Type B pancreatic cell (in vitro differentiated cells): ENCODE data around the gene ITGAL. TPM values are rescaled to one million over a fixed set of nuclear protein-coding genes. Genes with fewer than 3 reads are reported as not detected.

Experiments
- DNase-seq: peaks from one replicate; pipeline ENCODE4 v3.0.0; 2021; ENCODE audit warnings: mixed read lengths; ENCODE audit not compliant: unreplicated experiment; ENCODE audit errors: extremely low spot score
- H3K27ac Mint-ChIP-seq: 2 replicates; pipeline ENCODE4 v1.8.0; 2021; ENCODE audit warnings: mild to moderate bottlenecking, mixed read lengths
- H3K27me3 Mint-ChIP-seq: 2 replicates; pipeline ENCODE4 v1.8.0; 2021; ENCODE audit warnings: mixed read lengths
- H3K36me3 Mint-ChIP-seq: 2 replicates; pipeline ENCODE4 v1.8.0; 2021; ENCODE audit warnings: mixed read lengths
- H3K4me1 Mint-ChIP-seq: one replicate; pipeline ENCODE4 v1.8.0; 2021; ENCODE audit warnings: mixed read lengths; ENCODE audit not compliant: unreplicated experiment
- H3K4me3 Mint-ChIP-seq: 2 replicates; pipeline ENCODE4 v1.8.0; 2021; ENCODE audit warnings: mild to moderate bottlenecking, mixed read lengths
- H3K9me3 Mint-ChIP-seq: 2 replicates; pipeline ENCODE4 v1.8.0; 2021; ENCODE audit warnings: mixed read lengths
- total RNA-seq: library from RNA; stranded (reverse); gene quantifications from 2 replicates; pipeline ENCODE4 v1.2.1, GENCODE V29; 2021; ENCODE audit warnings: low replicate concordance
- TF ChIP-seq, protein P1 (sequence below): fragments of 200-600 bp; sonication (generic); conservative IDR thresholded peaks from 2 replicates; pipeline ENCODE4 v1.5.0; 2021; ENCODE audit warnings: antibody characterized with exemption, mild to moderate bottlenecking

The ITGAL gene
- total RNA-seq, 1 donor from 2014 or later = 0.48 TPM

DNA sequence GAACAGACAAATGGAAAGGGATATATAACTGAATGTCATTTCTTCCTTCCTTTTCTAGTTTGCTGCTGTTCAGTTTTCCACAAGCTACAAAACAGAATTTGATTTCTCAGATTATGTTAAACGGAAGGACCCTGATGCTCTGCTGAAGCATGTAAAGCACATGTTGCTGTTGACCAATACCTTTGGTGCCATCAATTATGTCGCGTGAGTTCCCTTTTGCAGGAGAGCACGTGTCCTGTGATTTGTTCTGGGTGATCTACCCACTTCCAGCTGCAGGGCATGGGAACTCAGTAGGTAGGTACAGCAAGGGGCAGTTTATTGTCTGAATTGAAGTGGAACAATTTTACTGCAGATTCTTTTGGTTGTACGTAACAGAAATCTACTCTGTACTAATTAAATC lies 8.8 kb downstream of the ITGAL start:
- Mint-ChIP-seq H3K4me1 (no peaks in the 10 kb centered on the region), H3K27ac (no peak overlapping the region), H3K27me3 (peaks cover 7% of the 10 kb centered on the region), H3K9me3 (no peaks in the 10 kb centered on the region), H3K4me3 (no peak overlapping the region), H3K36me3 (no peaks in the 10 kb centered on the region)
- TF ChIP-seq, protein P1, sequence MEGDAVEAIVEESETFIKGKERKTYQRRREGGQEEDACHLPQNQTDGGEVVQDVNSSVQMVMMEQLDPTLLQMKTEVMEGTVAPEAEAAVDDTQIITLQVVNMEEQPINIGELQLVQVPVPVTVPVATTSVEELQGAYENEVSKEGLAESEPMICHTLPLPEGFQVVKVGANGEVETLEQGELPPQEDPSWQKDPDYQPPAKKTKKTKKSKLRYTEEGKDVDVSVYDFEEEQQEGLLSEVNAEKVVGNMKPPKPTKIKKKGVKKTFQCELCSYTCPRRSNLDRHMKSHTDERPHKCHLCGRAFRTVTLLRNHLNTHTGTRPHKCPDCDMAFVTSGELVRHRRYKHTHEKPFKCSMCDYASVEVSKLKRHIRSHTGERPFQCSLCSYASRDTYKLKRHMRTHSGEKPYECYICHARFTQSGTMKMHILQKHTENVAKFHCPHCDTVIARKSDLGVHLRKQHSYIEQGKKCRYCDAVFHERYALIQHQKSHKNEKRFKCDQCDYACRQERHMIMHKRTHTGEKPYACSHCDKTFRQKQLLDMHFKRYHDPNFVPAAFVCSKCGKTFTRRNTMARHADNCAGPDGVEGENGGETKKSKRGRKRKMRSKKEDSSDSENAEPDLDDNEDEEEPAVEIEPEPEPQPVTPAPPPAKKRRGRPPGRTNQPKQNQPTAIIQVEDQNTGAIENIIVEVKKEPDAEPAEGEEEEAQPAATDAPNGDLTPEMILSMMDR = no peak
- no peak for DNase-seq

DNA sequence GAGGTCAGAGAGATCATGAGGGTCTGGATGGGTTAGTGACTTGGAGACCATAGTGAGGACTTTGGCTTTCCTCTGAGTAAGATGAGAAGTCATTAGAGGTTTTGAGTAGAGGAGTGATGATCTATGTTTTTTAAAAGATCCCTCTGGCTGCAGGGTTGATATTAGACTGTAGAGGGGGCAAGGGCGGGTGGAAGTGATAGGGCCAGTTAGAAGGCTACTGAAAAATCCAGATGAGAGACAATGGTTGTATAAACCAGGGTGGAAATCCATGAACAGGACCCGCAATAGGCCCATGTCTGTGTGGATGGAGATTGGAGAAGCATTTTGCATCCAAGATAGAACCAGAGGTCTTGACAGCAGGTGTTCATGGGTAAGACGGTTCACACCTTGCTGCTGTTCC lies 9.8 kb downstream of the ITGAL start:
- no peak overlapping the region for H3K4me3 Mint-ChIP-seq
- H3K36me3 Mint-ChIP-seq = no peaks in the 10 kb centered on the region
- DNase-seq = no peak
- no peaks in the 10 kb centered on the region for H3K9me3 Mint-ChIP-seq
- peaks cover 7% of the 10 kb centered on the region for H3K27me3 Mint-ChIP-seq
- TF ChIP-seq, protein P1 = peak; percentile 31
- no peak overlapping the region for H3K27ac Mint-ChIP-seq
- H3K4me1 Mint-ChIP-seq = no peaks in the 10 kb centered on the region

DNA sequence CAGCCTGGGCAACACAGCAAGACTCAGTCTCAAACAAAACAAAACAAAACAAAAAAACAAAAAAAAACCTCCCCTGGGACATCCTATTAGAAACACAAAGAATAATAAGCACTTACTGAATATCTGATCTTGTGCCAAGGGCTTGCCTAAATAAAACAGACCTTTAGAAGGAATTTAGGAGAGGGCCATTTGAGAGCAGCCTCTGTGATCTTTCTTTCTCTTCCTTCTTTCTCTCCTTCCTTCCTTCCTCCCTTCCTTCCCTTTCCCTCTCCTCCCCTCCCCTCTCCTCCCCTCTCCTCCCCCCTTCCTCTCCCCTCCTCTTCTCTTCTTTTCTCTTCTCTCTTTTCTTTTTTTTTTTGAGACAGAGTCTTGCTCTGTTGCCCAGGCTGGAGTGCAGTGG lies 12.3 kb downstream of the ITGAL start:
- H3K4me1 Mint-ChIP-seq = no peaks in the 10 kb centered on the region
- H3K27ac Mint-ChIP-seq = no peak overlapping the region
- DNase-seq = no peak
- peaks cover 4% of the 10 kb centered on the region for H3K27me3 Mint-ChIP-seq
- no peaks in the 10 kb centered on the region for H3K9me3 Mint-ChIP-seq
- TF ChIP-seq, protein P1 = no peak
- H3K36me3 Mint-ChIP-seq = no peaks in the 10 kb centered on the region
- H3K4me3 Mint-ChIP-seq = no peak overlapping the region

DNA sequence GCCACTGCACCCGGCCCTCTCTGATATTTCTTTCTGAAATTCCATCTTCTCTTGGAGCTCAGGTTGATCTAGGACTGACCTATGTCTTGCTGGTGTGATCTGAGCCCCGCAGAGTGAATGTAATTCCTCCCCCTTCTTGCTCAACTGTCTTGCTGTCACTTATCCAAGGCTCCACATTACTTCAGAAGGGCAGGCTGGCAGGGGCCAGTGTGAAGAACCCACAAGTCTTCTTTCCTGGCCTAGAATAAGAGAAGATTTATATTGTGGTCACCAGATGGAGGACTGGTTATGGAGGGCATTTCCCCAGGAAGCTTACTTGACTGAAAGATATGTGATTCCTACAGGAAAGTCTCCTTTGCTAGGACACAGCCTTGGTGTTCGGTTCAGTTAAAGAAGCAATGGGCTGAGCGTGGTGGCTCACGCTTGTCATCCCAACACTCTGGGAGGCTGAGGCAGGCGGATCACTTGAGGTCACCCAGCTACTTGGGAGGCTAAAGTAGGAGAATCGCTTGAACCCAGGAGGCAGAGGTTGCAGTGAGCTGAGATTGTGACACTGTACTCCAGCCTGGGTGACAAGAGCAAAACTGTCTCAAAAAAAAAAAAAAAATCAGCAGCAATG lies 13.4 kb downstream of the ITGAL start:
- TF ChIP-seq, protein P1 = no peak
- Mint-ChIP-seq H3K36me3 (no peaks in the 10 kb centered on the region), H3K4me1 (no peaks in the 10 kb centered on the region), H3K9me3 (no peaks in the 10 kb centered on the region), H3K27me3 (peaks cover 7% of the 10 kb centered on the region), H3K27ac (no peak overlapping the region), H3K4me3 (no peak overlapping the region)
- no peak for DNase-seq

DNA sequence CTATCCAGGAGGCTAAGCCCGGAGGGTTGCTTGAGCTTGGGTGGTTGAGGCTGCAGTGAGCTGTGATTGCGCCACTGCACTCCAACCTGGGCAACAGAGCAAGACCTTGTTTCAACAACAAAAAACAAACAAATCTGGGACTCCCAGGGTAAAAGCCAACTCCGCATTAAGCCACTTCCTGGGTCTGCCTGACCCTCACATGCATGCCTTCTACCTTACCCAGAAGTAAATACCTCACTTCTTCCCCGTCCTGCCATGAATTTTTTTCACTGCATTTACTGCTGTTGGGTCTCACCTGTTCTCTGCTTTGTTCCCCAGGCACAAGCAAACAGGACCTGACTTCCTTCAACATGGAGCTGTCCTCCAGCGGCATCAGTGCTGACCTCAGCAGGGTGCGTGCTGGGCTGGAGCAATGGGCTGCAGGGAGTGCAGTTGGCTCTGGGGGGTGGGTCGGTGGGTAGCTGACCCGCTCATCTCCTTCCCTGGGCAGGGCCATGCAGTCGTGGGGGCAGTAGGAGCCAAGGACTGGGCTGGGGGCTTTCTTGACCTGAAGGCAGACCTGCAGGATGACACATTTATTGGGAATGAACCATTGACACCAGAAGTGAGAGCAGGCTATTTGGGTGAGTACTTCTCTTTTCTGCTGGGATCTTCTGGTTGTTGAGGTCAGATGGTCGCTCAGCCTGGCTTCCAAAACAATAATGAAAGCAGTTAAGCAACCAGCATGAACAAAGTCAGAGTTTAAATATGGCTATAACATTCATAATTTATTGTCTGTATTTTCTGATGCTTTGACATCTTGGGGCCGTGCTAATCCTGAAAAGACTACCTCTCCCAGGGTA lies 16.4 kb downstream of the ITGAL start:
- TF ChIP-seq, protein P1 = no peak
- no peak for DNase-seq
- Mint-ChIP-seq H3K27me3 (peaks cover 3% of the 10 kb centered on the region), H3K27ac (no peak overlapping the region), H3K4me3 (no peak overlapping the region), H3K36me3 (no peaks in the 10 kb centered on the region), H3K9me3 (no peaks in the 10 kb centered on the region), H3K4me1 (no peaks in the 10 kb centered on the region)
